ENCODE results near the gene CBFA2T2. TPM values are rescaled to one million over a fixed set of nuclear protein-coding genes. Genes with fewer than 3 reads are reported as not detected.
A peak's percentile ranks its signal among the peaks of the same experiment; 100 is the strongest.
"Not testable (repeated sequence)": the region's sequence is repeated elsewhere in the genome, so short reads cannot be mapped to it uniquely, and the experiment has no call there.

Gene CBFA2T2
- total and polyA plus RNA-seq, 2 donors (not counting 1 experiment from before 2014, with no cell fraction given) = 26.9 to 30.0 TPM

GRCh38 chr20:33456916-33457642 lies 32.8 kb upstream of the CBFA2T2 start:
- peak; percentile 93 for TF ChIP-seq CTCF (IDR thresholded peaks at IDR 0.05)
- not testable (repeated sequence) for H4K20me1 ChIP-seq (ENCODE audit: control insufficient read depth, insufficient read depth, low read length, poor library complexity, severe bottlenecking); H3K36me3 ChIP-seq (replicated peaks in 1 of 2; ENCODE audit: control extremely low read depth in 1 of 2, control insufficient read depth in 1 of 2, extremely low read depth in 1 of 2, insufficient read depth in 2 of 2, low read length in 1 of 2); H3K9me3 ChIP-seq (ENCODE audit: control extremely low read depth in 1 of 3, control insufficient read depth in 2 of 3, insufficient read depth in 1 of 3, low read length in 2 of 3); H3K4me2 ChIP-seq (replicated peaks; ENCODE audit: low read depth, low read length, poor library complexity, severe bottlenecking); H2AFZ ChIP-seq (ENCODE audit: insufficient read depth, low read depth, low read length, poor library complexity, severe bottlenecking); H3K9me3 Mint-ChIP-seq (ENCODE audit: insufficient read depth); H3K4me1 ChIP-seq (ENCODE audit: control insufficient read depth in 2 of 2, insufficient read depth in 2 of 2, low read length in 2 of 2); H3K9ac ChIP-seq (ENCODE audit: low read length); H3K79me2 ChIP-seq (ENCODE audit: control insufficient read depth, insufficient read depth, low read length); H3K27me3 Mint-ChIP-seq; H3K27ac ChIP-seq (ENCODE audit: low read length in 2 of 2); H3K4me1 Mint-ChIP-seq; H3K27me3 ChIP-seq (replicated peaks in 1 of 4; ENCODE audit: control extremely low read depth in 1 of 4, control insufficient read depth in 3 of 4, insufficient read depth in 4 of 4, low read length in 3 of 4); H3K4me3 Mint-ChIP-seq; H3K4me3 ChIP-seq (ENCODE audit: control extremely low read depth in 1 of 5, extremely low read depth in 1 of 5, insufficient read depth in 1 of 5, low read depth in 2 of 5, low read length in 4 of 5)
- ChIA-PET POLR2A (interaction anchor here (0.7 kb wide), 1 partner anchor 94 kb away, joined by 5 read pairs; no protein-coding TSS in a partner anchor), CTCF (interaction anchor here (0.5 to 3.0 kb wide), 17 partner anchors 14 to 232 kb away, joined by 3 to 61 read pairs (median 4); partner anchors contain the start of genes ACTL10, CBFA2T2 and CDK5RAP1)
- intact Hi-C loops (cut with micrococcal nuclease) = loop anchor here (2.0 kb wide), 2 partner anchors 196 to 212 kb away; no protein-coding TSS in a partner anchor
- WGBS (ENCODE audit: insufficient coverage) = 20% methylated on average over 5 of the region's 6 CpGs
- H3K27ac Mint-ChIP-seq = peak overlapping the region; percentile 10
- ATAC-seq (ENCODE audit: low read depth) (peak; percentile 97), DNase-seq (peak; percentile 86)

DNA sequence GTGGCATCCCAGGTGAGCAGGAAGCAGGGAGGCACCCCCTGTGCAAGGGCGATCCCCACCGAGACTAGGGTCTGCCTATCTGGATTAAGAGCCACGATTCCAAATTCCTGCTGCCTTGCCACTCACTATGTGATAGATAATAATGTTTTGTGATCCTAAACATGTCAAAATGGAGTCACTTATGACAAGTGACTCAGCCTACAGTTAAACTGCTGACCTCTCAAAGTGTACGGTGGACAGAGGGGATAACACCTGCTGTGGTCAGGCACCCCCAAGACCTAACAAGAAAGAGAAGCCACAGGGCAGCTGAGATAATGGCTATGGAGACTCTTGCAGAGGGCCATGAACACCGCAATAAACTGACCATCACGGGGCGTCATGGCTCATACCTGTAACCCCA lies 30.3 kb upstream of the CBFA2T2 start:
- Histone ChIP-seq H3K79me2 (ENCODE audit: control insufficient read depth, insufficient read depth, low read length) (no peaks in the 10 kb centered on the region), H3K9me3 (ENCODE audit: control extremely low read depth in 1 of 3, control insufficient read depth in 2 of 3, insufficient read depth in 1 of 3, low read length in 2 of 3) (no peaks in the 10 kb centered on the region), H3K27ac (ENCODE audit: low read length in 2 of 2) (no peak overlapping the region), H3K4me2 (replicated peaks; ENCODE audit: low read depth, low read length, poor library complexity, severe bottlenecking) (no peak overlapping the region), H3K9ac (ENCODE audit: low read length) (no peak overlapping the region), H3K36me3 (replicated peaks in 1 of 2; ENCODE audit: control extremely low read depth in 1 of 2, control insufficient read depth in 1 of 2, extremely low read depth in 1 of 2, insufficient read depth in 2 of 2, low read length in 1 of 2) (no peaks in the 10 kb centered on the region), H2AFZ (ENCODE audit: insufficient read depth, low read depth, low read length, poor library complexity, severe bottlenecking) (no peak overlapping the region), H3K27me3 (replicated peaks in 1 of 4; ENCODE audit: control extremely low read depth in 1 of 4, control insufficient read depth in 3 of 4, insufficient read depth in 4 of 4, low read length in 3 of 4) (no peaks in the 10 kb centered on the region), H3K4me1 (ENCODE audit: control insufficient read depth in 2 of 2, insufficient read depth in 2 of 2, low read length in 2 of 2) (peaks cover 0 to 3% of the 10 kb centered on the region in 2 donors), H4K20me1 (ENCODE audit: control insufficient read depth, insufficient read depth, low read length, poor library complexity, severe bottlenecking) (no peaks in the 10 kb centered on the region), H3K4me3 (ENCODE audit: control extremely low read depth in 1 of 5, extremely low read depth in 1 of 5, insufficient read depth in 1 of 5, low read depth in 2 of 5, low read length in 4 of 5) (no peak overlapping the region)
- no peaks in the 10 kb centered on the region for H3K9me3 Mint-ChIP-seq (ENCODE audit: insufficient read depth)
- DNase-seq = no peak
- no peaks in the 10 kb centered on the region for H3K27me3 Mint-ChIP-seq
- ChIA-PET POLR2A (no interaction called here), CTCF (interaction anchor here (0.6 to 1.2 kb wide), 2 partner anchors 65 to 209 kb away, joined by 3 to 6 read pairs; no protein-coding TSS in a partner anchor)
- H3K4me3 Mint-ChIP-seq = no peak overlapping the region
- TF ChIP-seq CTCF (IDR thresholded peaks at IDR 0.05) (no peak), EZH2 (IDR thresholded peaks at IDR 0.05; ENCODE audit: borderline replicate concordance, insufficient read depth, low read depth, low read length, poor library complexity, severe bottlenecking) (no peak)
- WGBS (ENCODE audit: insufficient coverage) = 100% methylated on average over 1 of the region's 7 CpGs
- no peak for ATAC-seq (ENCODE audit: low read depth)
- H3K27ac Mint-ChIP-seq = no peak overlapping the region
- peaks cover 4% of the 10 kb centered on the region for H3K4me1 Mint-ChIP-seq
- intact Hi-C loops (cut with micrococcal nuclease) = no loop called here

Data from B cell (primary cell).